Measurements from ENCODE around the gene C8G.

GRCh38 chr9:136900988-136901515 is 44.0 kb upstream of the C8G start:
- TF ChIP-seq EZH2 (IDR thresholded peaks at IDR 0.05; ENCODE audit: borderline replicate concordance, low read length) (no peak), CTCF (conservative IDR thresholded peaks at IDR 0.05 in 1 of 2, IDR thresholded peaks at IDR 0.05 in 1 of 2; ENCODE audit: extremely low read depth in 1 of 2, insufficient read depth in 1 of 2, low read depth in 1 of 2, low read length in 2 of 2) (no peak)
